Stomach smooth muscle (tissue), 2 donors: ENCODE measurements around the gene AHDC1.
"Not testable (repeated sequence)": the region's sequence is repeated elsewhere in the genome, so short reads cannot be mapped to it uniquely, and the experiment has no call there.

ENCODE experiments used
- H3K27ac ChIP-seq: one replicate; pipeline ENCODE4 v1.7.0; 2013; ENCODE audit warnings: mild to moderate bottlenecking, low read length, inconsistent platforms
- H3K27me3 ChIP-seq, 2 donors: one replicate each; pipeline ENCODE4 v1.7.0; 2013; ENCODE audit warnings: low read length in 2 of 2; ENCODE audit not compliant: insufficient read depth in 2 of 2, control insufficient read depth in 1 of 2
- H3K36me3 ChIP-seq, 2 donors: one replicate each; pipeline ENCODE4 v1.7.0; 2013; ENCODE audit warnings: low read length in 2 of 2; ENCODE audit not compliant: control insufficient read depth in 2 of 2, insufficient read depth in 2 of 2
- H3K4me1 ChIP-seq: one replicate; pipeline ENCODE4 v1.7.0; 2013; ENCODE audit warnings: low read length; ENCODE audit not compliant: control insufficient read depth, insufficient read depth
- H3K4me3 ChIP-seq, 2 donors: one replicate each; pipeline ENCODE4 v1.7.0; 2013; ENCODE audit warnings: low read length in 2 of 2
- H3K9ac ChIP-seq, 2 donors: one replicate each; pipeline ENCODE4 v1.7.0; 2013; ENCODE audit warnings: low read length in 2 of 2, mild to moderate bottlenecking in 1 of 2
- H3K9me3 ChIP-seq, 2 donors: one replicate each; pipeline ENCODE4 v1.7.0; 2013; ENCODE audit warnings: low read length in 2 of 2; ENCODE audit not compliant: control insufficient read depth in 2 of 2
- donor health status: healthy.
- donor health status: Pancreatic carcinoma.

AHDC1 gene

GRCh38 chr1:27643600-27644368, 39.8 kb upstream of the AHDC1 start:
- Histone ChIP-seq H3K4me1 (peaks cover 11% of the 10 kb centered on the region), H3K36me3 (no peaks in the 10 kb centered on the region), H3K9me3 (no peaks in the 10 kb centered on the region), H3K4me3 (no peak overlapping the region), H3K27me3 (no peaks in the 10 kb centered on the region), H3K9ac (peak overlapping the region in 1 of 2 donors; percentile 15), H3K27ac (no peak overlapping the region)

- H3K36me3 ChIP-seq, H3K27me3 ChIP-seq, H3K4me3 ChIP-seq, H3K9me3 ChIP-seq, H3K27ac ChIP-seq, H3K9ac ChIP-seq, H3K4me1 ChIP-seq: not testable (repeated sequence)
These were observed 36.6 kb upstream of the AHDC1 start for GRCh38 chr1:27640514-27640913.

DNA sequence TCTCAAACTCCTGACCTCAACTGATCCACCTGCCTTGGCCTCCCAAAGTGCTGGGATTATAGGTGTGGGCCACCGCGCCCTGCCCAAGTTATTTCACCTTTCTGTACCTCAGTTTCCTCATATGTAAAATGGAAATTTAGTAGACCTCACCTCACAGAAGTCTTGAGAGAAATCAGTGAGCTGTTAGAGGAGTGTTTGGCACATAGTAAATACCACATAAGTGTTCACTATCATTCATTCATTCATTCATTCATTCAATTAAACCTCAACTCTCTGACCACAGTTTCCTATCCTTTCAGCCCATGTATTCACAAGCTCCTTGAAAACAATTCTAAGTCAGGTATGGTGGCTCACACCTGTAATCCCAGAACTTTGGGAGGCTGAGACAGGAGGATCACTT, 34.9 kb upstream of the AHDC1 start:
- Histone ChIP-seq H3K36me3 (no peaks in the 10 kb centered on the region), H3K27me3 (peaks cover 2 to 12% of the 10 kb centered on the region in 2 donors), H3K9me3 (no peaks in the 10 kb centered on the region), H3K9ac (no peak overlapping the region), H3K4me3 (no peak overlapping the region), H3K27ac (no peak overlapping the region), H3K4me1 (peaks cover 8% of the 10 kb centered on the region)

GRCh38 chr1:27638047-27638734, 34.2 kb upstream of the AHDC1 start:
- no peaks in the 10 kb centered on the region for H3K9me3 ChIP-seq
- peaks cover 8 to 18% of the 10 kb centered on the region in 2 donors for H3K27me3 ChIP-seq
- no peak overlapping the region for H3K9ac ChIP-seq
- no peaks in the 10 kb centered on the region for H3K36me3 ChIP-seq
- H3K27ac ChIP-seq = no peak overlapping the region
- H3K4me3 ChIP-seq = no peak overlapping the region
- peaks cover 11% of the 10 kb centered on the region for H3K4me1 ChIP-seq

DNA sequence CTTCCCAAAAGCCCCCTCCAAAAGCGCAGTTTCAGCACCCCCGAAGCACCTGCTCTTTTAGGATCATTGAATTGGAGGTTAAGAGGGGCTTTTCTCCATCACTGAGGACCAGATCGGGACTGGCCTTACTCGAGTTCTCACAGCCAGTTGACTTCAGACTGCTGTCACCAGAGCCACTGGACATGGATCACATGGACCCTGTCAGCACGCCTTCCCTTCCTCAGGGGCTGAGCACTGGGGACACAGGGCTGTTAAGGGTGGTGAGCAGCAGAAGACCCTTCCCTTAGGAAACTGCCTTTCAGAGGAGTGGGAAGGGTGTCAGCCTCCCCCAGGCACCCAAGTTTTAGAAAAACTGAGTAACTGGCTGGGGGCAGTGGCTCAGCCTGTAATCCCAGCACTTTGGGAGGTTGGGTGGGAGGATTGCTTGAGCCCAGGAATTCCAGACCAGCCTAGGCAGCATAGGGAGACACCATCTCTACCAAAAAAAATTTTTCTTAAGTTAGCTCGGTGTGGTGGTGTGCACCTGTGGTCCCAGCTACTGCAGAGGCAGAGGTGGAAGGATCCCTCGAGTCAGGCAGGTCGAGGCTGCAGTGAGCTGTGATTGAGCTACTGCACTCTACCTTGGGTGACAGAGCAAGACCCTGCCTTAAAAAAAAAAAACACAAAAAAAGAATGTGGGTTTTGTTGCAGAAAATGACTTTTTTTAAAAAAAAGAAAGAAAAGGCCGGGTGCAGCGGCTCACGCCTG, 31.6 kb upstream of the AHDC1 start:
- Histone ChIP-seq H3K9me3 (no peaks in the 10 kb centered on the region), H3K9ac (no peak overlapping the region), H3K27me3 (peaks cover 16 to 20% of the 10 kb centered on the region in 2 donors), H3K4me3 (peak overlapping the region in 1 of 2 donors; percentile 15), H3K36me3 (no peaks in the 10 kb centered on the region), H3K27ac (no peak overlapping the region), H3K4me1 (peaks cover 11% of the 10 kb centered on the region)

- Histone ChIP-seq H3K9me3 (no peaks in the 10 kb centered on the region), H3K27ac (peak within 1 kb of the TSS; percentile 24), H3K9ac (peak within 1 kb of the TSS; percentile 29 to 62), H3K4me3 (peak within 1 kb of the TSS; percentile 55 to 66), H3K4me1 (peaks cover 11% of the 10 kb centered on the region), H3K27me3 (peaks cover 16 to 20% of the 10 kb centered on the region in 2 donors), H3K36me3 (no peaks in the 10 kb centered on the region)
These were observed 31.0 kb upstream of the AHDC1 start, which contains the start of gene FGR for GRCh38 chr1:27634985-27635367. Gene FGR (minus strand): TSS chr1:27635185. CDS start chr1:27623916, 11,269 bp downstream.

DNA sequence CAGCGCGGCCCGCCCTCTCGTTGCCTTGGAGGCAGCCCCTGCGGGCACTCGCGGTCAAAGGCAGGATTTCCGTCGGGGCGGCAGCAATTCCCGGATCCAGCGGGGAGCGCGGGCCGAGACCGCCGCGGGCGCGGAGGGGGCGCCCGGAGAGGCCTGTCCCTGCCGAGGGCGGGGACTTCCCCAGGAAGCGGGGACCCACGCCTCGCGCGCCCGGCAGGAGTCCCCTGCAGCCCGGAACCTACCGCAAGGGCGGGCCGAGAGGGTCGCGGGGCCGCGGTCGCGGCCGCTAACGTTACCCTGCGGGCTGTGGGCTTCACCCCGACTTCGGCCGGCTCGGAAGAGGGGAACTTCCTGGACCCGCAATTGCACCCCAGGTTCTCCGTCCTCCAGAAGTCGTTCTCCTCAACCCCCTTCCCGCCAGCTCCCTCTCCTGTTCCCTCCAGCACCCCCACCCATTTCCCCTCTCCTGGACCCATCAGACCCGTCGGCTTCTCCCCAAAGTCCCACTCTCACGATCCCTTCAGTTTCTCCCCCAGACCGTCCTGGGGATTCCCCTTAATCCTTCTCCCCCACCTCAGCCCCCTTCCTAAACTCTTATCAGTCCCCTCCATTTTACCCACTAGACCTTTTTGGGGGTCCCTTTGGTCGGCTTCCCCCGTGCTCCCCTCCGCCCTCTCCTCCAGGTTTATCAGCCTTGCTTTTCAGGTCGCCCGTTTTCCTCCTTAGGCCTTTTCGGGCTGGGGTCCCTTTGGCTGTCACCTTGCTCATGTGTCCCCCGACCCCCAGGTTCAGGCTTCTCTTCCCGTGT, 30.4 kb upstream of the AHDC1 start:
- Histone ChIP-seq H3K27ac (peak overlapping the region; percentile 24), H3K9me3 (no peaks in the 10 kb centered on the region), H3K4me1 (peaks cover 11% of the 10 kb centered on the region), H3K9ac (peak overlapping the region; percentile 29 to 62), H3K36me3 (no peaks in the 10 kb centered on the region), H3K4me3 (peak overlapping the region; percentile 55 to 66), H3K27me3 (peaks cover 16 to 20% of the 10 kb centered on the region in 2 donors)

DNA sequence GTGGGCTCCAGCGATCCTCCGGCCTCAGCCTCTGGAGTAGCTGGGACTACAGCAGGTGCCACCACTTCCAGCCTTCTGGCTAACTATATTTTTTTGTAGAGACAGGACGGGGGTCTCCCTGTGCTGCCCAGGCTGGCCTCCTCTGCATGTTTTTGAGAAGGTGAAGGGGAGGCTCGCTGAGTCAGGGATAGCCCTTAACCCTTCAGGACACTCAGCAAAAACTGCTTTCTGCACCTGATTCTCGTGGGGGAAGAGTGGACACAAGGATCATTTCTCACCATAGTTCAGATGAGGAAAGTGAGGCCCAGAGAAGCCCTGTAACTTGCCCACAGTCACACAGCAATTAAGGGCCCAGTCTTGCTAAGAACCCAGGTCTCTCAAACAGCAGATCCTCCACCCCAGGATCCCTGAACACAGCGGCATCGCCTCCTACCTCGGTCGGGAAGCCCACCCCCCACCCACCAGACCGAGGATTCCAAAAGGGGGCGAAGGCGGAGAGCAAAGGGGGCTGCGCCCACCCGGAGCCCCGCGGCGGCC, 29.8 kb upstream of the AHDC1 start:
- peaks cover 11% of the 10 kb centered on the region for H3K4me1 ChIP-seq
- peaks cover 16 to 20% of the 10 kb centered on the region in 2 donors for H3K27me3 ChIP-seq
- H3K9me3 ChIP-seq = no peaks in the 10 kb centered on the region
- peak overlapping the region; percentile 36 to 62 for H3K9ac ChIP-seq
- peak overlapping the region; percentile 55 to 66 for H3K4me3 ChIP-seq
- H3K36me3 ChIP-seq = no peaks in the 10 kb centered on the region
- no peak overlapping the region for H3K27ac ChIP-seq

GRCh38 chr1:27633298-27633610, 29.3 kb upstream of the AHDC1 start:
- H3K4me3 ChIP-seq = no peak overlapping the region
- H3K27ac ChIP-seq = peak overlapping the region; percentile 31
- H3K4me1 ChIP-seq = peaks cover 11% of the 10 kb centered on the region
- peaks cover 16 to 20% of the 10 kb centered on the region in 2 donors for H3K27me3 ChIP-seq
- no peaks in the 10 kb centered on the region for H3K9me3 ChIP-seq
- no peaks in the 10 kb centered on the region for H3K36me3 ChIP-seq
- H3K9ac ChIP-seq = no peak overlapping the region
